GM18858 (cell line): ENCODE data around the gene BTRC.

Experiments
- ATAC-seq: cut with Tn5 transposase; IDR thresholded peaks from one replicate; pipeline ENCODE4 v1.9.1; 2021; ENCODE audit not compliant: unreplicated experiment

The BTRC gene

DNA sequence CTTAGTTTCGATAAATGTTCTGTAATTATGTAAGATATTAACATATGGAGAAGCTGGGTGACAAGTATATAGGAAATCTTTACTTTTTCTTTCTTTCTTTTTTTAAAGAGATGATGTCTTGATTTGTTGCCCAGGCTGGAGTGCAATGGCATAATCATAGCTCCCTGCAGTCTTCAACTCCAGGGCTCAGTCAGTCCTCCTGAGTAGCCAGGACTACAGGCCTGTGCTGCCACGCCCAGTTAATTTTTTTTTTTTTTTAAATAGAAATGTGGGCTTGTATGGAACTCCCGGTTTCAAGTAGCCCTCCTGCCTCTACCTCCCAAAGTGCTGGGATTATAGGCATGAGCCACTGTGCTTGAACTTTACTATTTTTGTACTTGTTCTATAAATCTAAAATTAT, 122.4 kb downstream of the BTRC start:
- no peak for ATAC-seq

- ATAC-seq, result no peak
Measured at GRCh38 chr10:101478956-101479355, 125.0 kb downstream of the BTRC start.

GRCh38 chr10:101481256-101481655, 127.3 kb downstream of the BTRC start:
- ATAC-seq, result no peak

GRCh38 chr10:101482568-101482967, 128.6 kb downstream of the BTRC start:
- no peak for ATAC-seq

- ATAC-seq, result no peak
Measured at GRCh38 chr10:101484175-101484745, 130.3 kb downstream of the BTRC start.

DNA sequence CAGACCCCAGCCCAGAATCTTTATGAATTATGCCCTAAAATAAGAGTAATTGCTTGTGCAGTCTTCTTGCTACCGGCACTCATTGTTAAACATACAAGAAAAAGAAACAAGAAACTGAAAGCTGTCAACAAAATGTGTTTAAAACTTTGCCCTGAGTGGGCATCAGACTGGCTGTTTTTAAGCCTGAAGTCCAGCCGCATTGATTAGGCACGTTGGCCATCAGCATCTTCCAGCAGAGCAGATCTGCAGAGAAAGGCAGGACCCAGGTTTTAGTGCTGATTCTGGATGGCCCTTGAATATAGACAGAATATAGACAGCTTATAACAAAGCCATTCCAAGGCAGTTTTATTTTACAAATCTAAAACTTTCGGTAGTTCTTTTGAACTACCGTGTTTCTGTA, 131.2 kb downstream of the BTRC start:
- ATAC-seq, result no peak

GRCh38 chr10:101485681-101486554, 132.0 kb downstream of the BTRC start:
- ATAC-seq, result no peak

- ATAC-seq, result no peak
Measured at GRCh38 chr10:101487399-101487798, 133.4 kb downstream of the BTRC start.

GRCh38 chr10:101489355-101489754, 135.4 kb downstream of the BTRC start:
- no peak for ATAC-seq

DNA sequence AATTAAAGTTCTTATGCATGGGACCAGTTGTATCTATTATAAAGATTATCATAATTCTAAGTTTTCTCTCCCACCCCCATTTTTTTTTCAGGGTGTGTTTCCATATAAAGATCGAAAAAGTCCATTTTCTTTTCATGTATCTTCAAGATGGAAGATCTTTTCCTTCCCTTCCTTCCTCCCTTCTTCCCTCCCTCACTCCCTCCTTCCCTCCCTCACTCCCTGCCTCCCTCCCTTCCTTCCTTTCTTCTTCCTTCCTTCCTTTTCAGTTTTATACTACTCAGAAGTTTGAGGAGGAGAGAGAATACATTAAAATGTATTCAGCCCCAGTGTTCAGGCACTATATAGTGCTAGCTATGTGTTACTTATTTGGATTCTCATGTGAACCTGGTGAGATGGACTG, 136.1 kb downstream of the BTRC start:
- no peak for ATAC-seq

DNA sequence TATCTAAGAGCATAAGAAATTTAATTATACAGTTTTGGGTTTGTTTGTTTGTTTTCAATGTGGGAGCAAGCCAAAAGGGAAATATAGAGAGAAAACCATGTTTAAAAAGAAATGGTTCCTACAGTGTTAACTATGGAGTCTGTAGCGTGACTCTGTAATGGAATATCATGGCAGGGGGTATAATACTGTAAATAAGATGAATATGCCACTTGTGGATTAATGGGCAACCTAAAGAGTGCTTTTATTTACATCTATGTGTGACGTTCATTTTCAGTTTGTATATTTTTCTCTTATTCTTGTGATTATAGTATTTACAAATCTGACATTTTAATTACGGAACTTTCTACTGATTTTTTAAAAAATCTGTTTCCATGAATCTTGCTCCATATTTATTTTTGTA, 138.2 kb downstream of the BTRC start:
- ATAC-seq, result no peak

DNA sequence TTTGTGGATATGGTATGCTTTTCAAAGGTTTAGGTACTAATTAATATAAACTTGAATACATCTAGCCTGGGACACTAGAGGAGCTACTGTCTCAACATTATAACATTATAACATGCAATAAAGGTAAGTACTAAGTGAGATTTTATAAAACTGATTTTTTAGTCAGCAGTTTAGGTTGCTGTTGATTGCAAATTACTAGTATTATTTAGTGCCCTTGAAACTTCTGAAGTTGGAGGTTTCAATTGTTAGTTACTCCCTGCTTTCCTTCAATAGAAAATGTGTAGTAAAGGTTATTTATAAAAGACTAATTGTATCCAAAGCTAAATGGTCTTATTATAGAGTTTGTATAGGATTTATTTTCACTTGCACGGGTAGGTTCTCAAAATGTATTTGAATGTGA, 138.8 kb downstream of the BTRC start:
- ATAC-seq, result no peak

- ATAC-seq, result no peak
Measured at GRCh38 chr10:101493249-101493648, 139.3 kb downstream of the BTRC start.

DNA sequence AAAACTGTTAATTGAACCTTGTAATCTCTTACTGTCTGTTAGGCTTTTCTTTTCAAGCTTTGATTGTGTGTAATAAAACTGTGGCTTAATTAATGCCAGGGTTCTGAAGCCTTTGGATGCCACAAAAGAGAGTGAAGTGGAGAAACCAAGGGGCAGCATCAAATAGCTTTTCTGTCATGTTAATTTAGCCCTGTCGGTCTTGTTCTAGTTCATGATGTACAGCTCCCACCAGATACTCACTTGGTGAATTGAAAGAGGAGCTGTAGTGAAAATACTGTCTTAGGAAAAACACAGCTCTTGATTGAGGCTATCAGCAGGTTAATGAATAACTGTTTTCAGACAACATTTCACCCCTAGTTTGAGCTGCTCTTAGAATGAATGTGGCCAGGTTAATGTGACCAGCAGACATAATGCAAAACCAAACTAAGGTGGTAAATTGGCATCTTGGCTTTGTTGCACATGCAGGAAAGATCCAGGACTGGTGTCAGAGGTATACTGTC, 139.9 kb downstream of the BTRC start:
- no peak for ATAC-seq

- ATAC-seq, result no peak
Measured at GRCh38 chr10:101494650-101495049, 140.7 kb downstream of the BTRC start.

DNA sequence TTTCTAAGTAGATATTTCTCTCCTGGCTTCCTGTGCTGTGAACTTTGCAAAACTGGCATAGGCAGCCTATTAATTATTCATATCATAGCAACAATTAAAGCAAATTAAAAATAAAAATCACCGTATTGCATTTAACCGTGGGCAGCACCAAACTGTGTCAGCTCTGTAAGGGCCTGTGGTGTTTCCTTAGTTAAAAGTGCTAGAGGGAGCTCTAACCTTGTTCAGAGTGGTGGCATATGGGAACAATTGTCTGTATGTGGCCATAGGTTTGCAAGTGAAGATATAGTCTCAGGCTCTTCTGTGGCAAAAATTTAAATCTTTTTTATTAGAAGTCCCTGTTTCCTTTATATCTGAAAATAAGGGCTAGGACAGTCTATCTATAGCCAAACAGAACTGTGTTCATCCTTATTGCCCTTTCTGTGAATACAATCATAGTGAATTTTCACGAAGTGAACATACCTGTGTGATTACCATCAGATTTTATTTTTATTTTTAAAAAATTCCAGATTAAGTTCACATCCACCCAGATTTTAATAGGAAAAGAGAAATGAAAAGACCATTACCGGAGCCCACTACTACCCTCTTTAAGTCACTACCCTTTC, 141.5 kb downstream of the BTRC start:
- ATAC-seq, result no peak

DNA sequence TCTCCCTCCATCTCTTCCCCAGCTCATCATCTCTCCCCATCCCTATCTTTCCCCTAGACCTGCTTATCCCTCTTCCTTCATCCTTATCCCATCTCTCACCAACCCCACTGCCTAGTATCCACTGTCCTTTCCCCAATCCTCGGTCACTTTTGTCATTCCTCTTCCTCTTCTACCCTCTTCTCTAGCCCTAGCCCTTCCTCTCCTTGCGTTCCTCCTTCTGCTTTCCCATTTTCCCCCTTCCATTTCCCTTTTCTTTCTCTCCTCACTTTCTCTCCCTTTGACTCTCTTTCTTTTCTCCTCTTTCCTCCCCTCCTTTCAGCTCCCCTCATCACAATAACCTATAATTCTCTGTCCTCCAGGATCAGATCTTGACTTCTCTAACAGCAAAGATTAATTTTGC, 150.5 kb downstream of the BTRC start:
- no peak for ATAC-seq

- no peak for ATAC-seq
Measured at GRCh38 chr10:101506829-101507661, 153.1 kb downstream of the BTRC start.

- ATAC-seq, result no peak
Measured at GRCh38 chr10:101507828-101508227, 153.9 kb downstream of the BTRC start.

GRCh38 chr10:101511938-101512337, 158.0 kb downstream of the BTRC start:
- no peak for ATAC-seq

- ATAC-seq, result no peak
Measured at GRCh38 chr10:101512738-101513137, 158.8 kb downstream of the BTRC start.
